Heart left ventricle (tissue), 13 donors: ENCODE results near the gene BANK1.

ENCODE experiments used
- POLR2A ChIP-seq, 2 donors: fragments of 450-650 bp; IDR thresholded peaks; one replicate each; pipeline ENCODE4 v1.6.1; 2017; ENCODE audit warnings: antibody characterized with exemption in 2 of 2, mild to moderate bottlenecking in 2 of 2, moderate library complexity in 2 of 2
- TF ChIP-seq, protein P1 (sequence below), 12 donors: fragments of 200-600 bp; sonication (generic) in 4 of 12; IDR thresholded peaks; one replicate each; pipeline versions ENCODE4 v1.5.0 to v1.8.0; 2018 to 2022; ENCODE audit warnings: antibody characterized with exemption in 12 of 12, mild to moderate bottlenecking in 5 of 12
- donor health status: ischemic (EF 13 %, LVEDD 7.1; RV severe dilation, severe dysfunction).
- donor health status: DM: no; HTN: yes; CAD: no.
- donor health status: DM: no; HTN: no; CAD: no.
- donor health status: ischemic (EF 25% LVEDD 6.9; RV normal size, moderate dysfunction).
- donor health status: ischemic (EF 25% LVEDD 5.7; RV mildly dilated, moderate dysfunction).
- donor health status: ischemic (EF 35%, LVEDD 5.7; RV mildly dilated, moderate dysfunction).
- donor health status: nonischemic (EF 11% LVEDD 7.7; RV severe dilation, severe dysfunction).
- donor health status: DM: yes; HTN: yes; CAD: no.
- donor health status: PGD.
- donor health status: ischemic (EF 29% LVEDD 5.4; RV normal size, mild dysfunction).
- donor health status: nonischemic (EF 23%, LVEDD 6.1; RV moderate dilation, normal function).

DNA sequence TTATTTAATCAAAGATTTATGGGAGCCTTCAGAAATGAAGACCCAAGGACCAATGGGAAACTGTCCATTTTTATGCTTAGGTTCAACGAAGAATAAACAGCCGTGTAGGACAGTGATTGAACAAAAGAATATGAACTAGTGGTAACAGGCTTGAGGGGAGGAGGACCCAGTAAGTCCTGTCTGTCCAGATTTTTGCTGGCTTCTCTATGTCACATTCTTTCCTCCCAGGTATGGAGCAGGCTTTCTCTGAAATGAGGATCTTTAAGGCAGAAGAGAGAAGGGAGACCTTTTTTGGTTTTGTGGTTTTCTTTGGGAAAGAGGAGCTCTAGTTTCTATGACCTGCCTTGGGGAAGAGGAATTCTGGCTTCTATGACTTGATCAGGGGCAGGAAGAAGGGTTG is 74.1 kb downstream of the BANK1 start:
- TF ChIP-seq, protein P1, sequence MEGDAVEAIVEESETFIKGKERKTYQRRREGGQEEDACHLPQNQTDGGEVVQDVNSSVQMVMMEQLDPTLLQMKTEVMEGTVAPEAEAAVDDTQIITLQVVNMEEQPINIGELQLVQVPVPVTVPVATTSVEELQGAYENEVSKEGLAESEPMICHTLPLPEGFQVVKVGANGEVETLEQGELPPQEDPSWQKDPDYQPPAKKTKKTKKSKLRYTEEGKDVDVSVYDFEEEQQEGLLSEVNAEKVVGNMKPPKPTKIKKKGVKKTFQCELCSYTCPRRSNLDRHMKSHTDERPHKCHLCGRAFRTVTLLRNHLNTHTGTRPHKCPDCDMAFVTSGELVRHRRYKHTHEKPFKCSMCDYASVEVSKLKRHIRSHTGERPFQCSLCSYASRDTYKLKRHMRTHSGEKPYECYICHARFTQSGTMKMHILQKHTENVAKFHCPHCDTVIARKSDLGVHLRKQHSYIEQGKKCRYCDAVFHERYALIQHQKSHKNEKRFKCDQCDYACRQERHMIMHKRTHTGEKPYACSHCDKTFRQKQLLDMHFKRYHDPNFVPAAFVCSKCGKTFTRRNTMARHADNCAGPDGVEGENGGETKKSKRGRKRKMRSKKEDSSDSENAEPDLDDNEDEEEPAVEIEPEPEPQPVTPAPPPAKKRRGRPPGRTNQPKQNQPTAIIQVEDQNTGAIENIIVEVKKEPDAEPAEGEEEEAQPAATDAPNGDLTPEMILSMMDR (IDR thresholded peaks at IDR 0.05), result no peak
- no peak for TF ChIP-seq POLR2A (IDR thresholded peaks at IDR 0.05)
